ENCODE results near the gene IFT27.
"Not testable (repeated sequence)": the region's sequence is repeated elsewhere in the genome, so short reads cannot be mapped to it uniquely, and the experiment has no call there.

The IFT27 gene

DNA sequence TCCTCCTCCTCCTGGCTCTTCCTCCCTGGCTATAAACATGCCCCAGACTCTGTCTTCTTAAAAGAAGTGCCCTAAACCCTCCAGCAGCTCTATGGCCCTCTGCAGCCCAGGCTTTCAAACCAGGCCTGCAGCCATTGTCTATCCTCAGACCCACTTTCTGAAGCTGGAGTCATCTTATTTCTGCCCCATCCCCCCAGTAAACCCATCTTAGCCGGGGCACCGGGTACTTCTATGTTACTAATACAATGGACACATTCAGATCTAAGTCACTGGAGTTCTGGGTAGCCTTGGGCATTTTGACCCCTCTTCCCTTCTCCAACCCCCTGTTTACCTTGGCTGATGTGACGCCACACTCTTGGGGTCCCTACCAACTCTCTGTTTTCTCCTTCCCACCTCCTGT lies 42.6 kb downstream of the IFT27 start:
- TF ChIP-seq, protein P1, sequence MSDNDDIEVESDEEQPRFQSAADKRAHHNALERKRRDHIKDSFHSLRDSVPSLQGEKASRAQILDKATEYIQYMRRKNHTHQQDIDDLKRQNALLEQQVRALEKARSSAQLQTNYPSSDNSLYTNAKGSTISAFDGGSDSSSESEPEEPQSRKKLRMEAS (IDR thresholded peaks at IDR 0.05; ENCODE audit: low read depth, low read length): no peak
- no peak for DNase-seq (ENCODE audit: low read depth)
- H3K4me3 ChIP-seq (ENCODE audit: low read depth, low read length): no peak overlapping the region

DNA sequence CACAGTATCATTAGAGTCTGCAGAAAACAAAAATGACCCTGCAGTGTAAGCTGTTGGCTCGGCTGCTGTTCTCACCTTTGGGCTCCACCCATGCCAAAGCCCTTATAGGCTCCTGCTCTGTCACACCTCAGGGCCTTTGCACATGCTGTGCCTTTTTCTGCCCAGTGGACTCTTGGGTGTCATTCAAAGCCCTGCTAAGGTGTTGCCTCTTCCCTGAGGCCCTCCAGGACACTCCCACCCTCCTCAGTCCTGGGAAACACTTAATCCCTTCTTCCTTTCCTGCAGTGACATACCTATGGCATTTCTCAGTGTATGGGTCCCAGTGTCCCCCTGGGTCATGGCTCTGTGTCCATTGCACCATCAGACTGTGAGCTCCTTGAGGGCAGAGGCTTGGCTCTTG lies 43.3 kb downstream of the IFT27 start:
- no peak for DNase-seq (ENCODE audit: low read depth)
- TF ChIP-seq MYC (IDR thresholded peaks at IDR 0.05; ENCODE audit: low read depth, low read length): no peak
- no peak for TF ChIP-seq POLR2A (IDR thresholded peaks at IDR 0.05; ENCODE audit: extremely low read depth, insufficient read length)
- TF ChIP-seq, protein P1 (IDR thresholded peaks at IDR 0.05; ENCODE audit: low read depth, low read length): no peak
- TF ChIP-seq CTCF (IDR thresholded peaks at IDR 0.05; ENCODE audit: low read depth, low read length): no peak
- H3K4me3 ChIP-seq (ENCODE audit: low read depth, low read length): no peak overlapping the region

DNA sequence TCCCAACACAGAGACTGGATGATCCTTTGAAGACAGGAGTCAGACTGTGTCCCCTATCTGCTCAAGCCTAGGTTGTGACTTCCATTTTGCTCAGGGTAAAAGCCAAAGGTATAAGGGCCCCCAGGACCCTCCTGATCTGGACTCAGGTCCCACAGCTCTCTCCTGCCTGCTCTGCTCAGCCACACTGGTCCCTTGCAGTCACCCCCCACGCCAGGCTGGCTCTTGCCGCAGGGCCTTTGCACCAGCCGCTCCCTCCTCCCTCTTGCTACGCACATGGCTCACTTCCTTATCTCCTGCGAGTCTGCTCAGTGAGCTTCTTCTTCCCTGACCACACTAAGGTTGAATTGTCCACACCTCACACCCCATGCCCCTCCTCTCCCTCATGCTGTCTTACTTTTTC lies 44.0 kb downstream of the IFT27 start:
- no peak for TF ChIP-seq MYC (IDR thresholded peaks at IDR 0.05; ENCODE audit: low read depth, low read length)
- TF ChIP-seq, protein P1 (IDR thresholded peaks at IDR 0.05; ENCODE audit: low read depth, low read length): no peak
- H3K4me3 ChIP-seq (ENCODE audit: low read depth, low read length): no peak overlapping the region
- no peak for DNase-seq (ENCODE audit: low read depth)

GRCh38 chr22:36731321-36731720 lies 44.6 kb downstream of the IFT27 start:
- H3K4me3 ChIP-seq (ENCODE audit: low read depth, low read length); DNase-seq (ENCODE audit: low read depth): not testable (repeated sequence)

- H3K4me3 ChIP-seq (ENCODE audit: low read depth, low read length): no peak overlapping the region
- TF ChIP-seq, protein P1 (IDR thresholded peaks at IDR 0.05; ENCODE audit: low read depth, low read length): no peak
- TF ChIP-seq CTCF (IDR thresholded peaks at IDR 0.05; ENCODE audit: low read depth, low read length): no peak
- TF ChIP-seq MYC (IDR thresholded peaks at IDR 0.05; ENCODE audit: low read depth, low read length): no peak
- no peak for TF ChIP-seq POLR2A (IDR thresholded peaks at IDR 0.05; ENCODE audit: extremely low read depth, insufficient read length)
- DNase-seq (ENCODE audit: low read depth): no peak
Measured at GRCh38 chr22:36730176-36730858, 45.6 kb downstream of the IFT27 start.

DNA sequence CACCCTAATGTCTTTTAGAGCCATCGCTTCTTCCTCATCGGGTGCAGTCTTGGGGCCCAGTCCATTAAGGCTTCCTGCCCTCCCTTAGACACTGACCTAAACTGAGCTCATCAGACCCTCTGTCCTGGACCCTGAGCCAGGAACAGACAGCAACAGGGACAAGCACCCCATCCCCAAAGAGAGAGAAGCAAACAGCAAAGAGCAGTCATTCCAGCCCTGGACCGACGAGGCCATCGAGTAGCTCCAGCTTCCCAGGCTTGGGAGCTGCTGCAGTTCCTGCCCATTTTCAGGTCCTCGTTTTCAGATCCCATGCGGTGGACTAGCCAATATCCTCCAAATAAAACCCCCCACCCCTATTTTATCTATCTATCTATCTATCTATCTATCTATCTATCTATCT lies 46.6 kb downstream of the IFT27 start:
- no peak for DNase-seq (ENCODE audit: low read depth)
- H3K4me3 ChIP-seq (ENCODE audit: low read depth, low read length): no peak overlapping the region
- TF ChIP-seq POLR2A (IDR thresholded peaks at IDR 0.05; ENCODE audit: extremely low read depth, insufficient read length) (no peak), MYC (IDR thresholded peaks at IDR 0.05; ENCODE audit: low read depth, low read length) (no peak), CTCF (IDR thresholded peaks at IDR 0.05; ENCODE audit: low read depth, low read length) (no peak)
- TF ChIP-seq, protein P1 (IDR thresholded peaks at IDR 0.05; ENCODE audit: low read depth, low read length): no peak

- no peak for DNase-seq (ENCODE audit: low read depth)
- TF ChIP-seq, protein P1 (IDR thresholded peaks at IDR 0.05; ENCODE audit: low read depth, low read length): no peak
- TF ChIP-seq CTCF (IDR thresholded peaks at IDR 0.05; ENCODE audit: low read depth, low read length): no peak
Measured at GRCh38 chr22:36728505-36728904, 47.4 kb downstream of the IFT27 start.

More at GRCh38 chr22:36728505-36728904, 47.4 kb downstream of the IFT27 start:
- no peak overlapping the region for H3K4me3 ChIP-seq (ENCODE audit: low read depth, low read length)
